MM.1S (cell line): ENCODE results near the gene RAI2.

Experiments
- CTCF ChIP-seq: fragments of 300-600 bp; sonication (generic); IDR thresholded peaks from 2 replicates; pipeline ENCODE4 v1.5.1; 2016; ENCODE audit warnings: antibody characterized with exemption, low read length, mixed read lengths
- EZH2 ChIP-seq: fragments of 300-600 bp; sonication (generic); optimal IDR thresholded peaks from 2 replicates; pipeline ENCODE3; 2017; ENCODE audit warnings: low read depth, mild to moderate bottlenecking, antibody characterized with exemption, low read length, mixed read lengths

GRCh38 chrX:17828171-17828570, 32.9 kb downstream of the RAI2 start:
- no peak for TF ChIP-seq CTCF
- no peak for TF ChIP-seq EZH2
